Articular chondrocyte of knee joint (primary cell): ENCODE results near the gene PKIG. TPM values are rescaled to one million over a fixed set of nuclear protein-coding genes. Genes with fewer than 3 reads are reported as not detected.

ENCODE experiments used
- total RNA-seq: library from RNA; depleted of rRNA; stranded (reverse); fragments of >200 nt; gene quantifications from 2 replicates; pipeline ENCODE4 v1.2.3, GENCODE V29; 2012

The PKIG gene
- 90.5 and 124 TPM in 2 replicates for total RNA-seq

GRCh38 chr20:44582311-44583025 lies at the start of gene PKIG:
Gene PKIG (plus strand): TSS chr20:44582579. CDS start chr20:44614557, 31,978 bp downstream.

GRCh38 chr20:44651684-44652423 lies 69.5 kb downstream of the PKIG start, which contains the start of gene ADA:
Gene ADA (minus strand): TSS chr20:44651699. CDS start chr20:44651607, 92 bp downstream.

Other genes starting within 250 kb of the PKIG start
- not detected in 2 replicates for gene R3HDML, start 245.5 kb upstream of the PKIG start, total RNA-seq
- gene HNF4A, start 226.9 kb upstream of the PKIG start, total RNA-seq = 0.11 TPM in 1 of 2 replicates, not detected in the other
- 18.8 and 21.3 TPM in 2 replicates for gene TTPAL, start 106.7 kb upstream of the PKIG start, total RNA-seq
- gene SERINC3, start 60.5 kb upstream of the PKIG start, total RNA-seq = 139 and 154 TPM in 2 replicates
- 7.9 and 8.4 TPM in 2 replicates for gene ADA, start 69.1 kb downstream of the PKIG start, total RNA-seq
- gene CCN5, start 132.8 kb downstream of the PKIG start, total RNA-seq = 21.1 and 76.7 TPM in 2 replicates
- gene KCNK15, start 163.3 kb downstream of the PKIG start, total RNA-seq = 6.8 and 28.2 TPM in 2 replicates
- 0.13 and 0.22 TPM in 2 replicates for gene RIMS4, start 228.0 kb downstream of the PKIG start, total RNA-seq